GM10847 (cell line): Measurements from ENCODE around the gene SYT8.

Source experiments
- POLR2A ChIP-seq: IDR thresholded peaks from 2 replicates; pipeline ENCODE4 v1.6.1; 2011; ENCODE audit not compliant: insufficient read length; ENCODE audit errors: extremely low read depth

SYT8 gene

DNA sequence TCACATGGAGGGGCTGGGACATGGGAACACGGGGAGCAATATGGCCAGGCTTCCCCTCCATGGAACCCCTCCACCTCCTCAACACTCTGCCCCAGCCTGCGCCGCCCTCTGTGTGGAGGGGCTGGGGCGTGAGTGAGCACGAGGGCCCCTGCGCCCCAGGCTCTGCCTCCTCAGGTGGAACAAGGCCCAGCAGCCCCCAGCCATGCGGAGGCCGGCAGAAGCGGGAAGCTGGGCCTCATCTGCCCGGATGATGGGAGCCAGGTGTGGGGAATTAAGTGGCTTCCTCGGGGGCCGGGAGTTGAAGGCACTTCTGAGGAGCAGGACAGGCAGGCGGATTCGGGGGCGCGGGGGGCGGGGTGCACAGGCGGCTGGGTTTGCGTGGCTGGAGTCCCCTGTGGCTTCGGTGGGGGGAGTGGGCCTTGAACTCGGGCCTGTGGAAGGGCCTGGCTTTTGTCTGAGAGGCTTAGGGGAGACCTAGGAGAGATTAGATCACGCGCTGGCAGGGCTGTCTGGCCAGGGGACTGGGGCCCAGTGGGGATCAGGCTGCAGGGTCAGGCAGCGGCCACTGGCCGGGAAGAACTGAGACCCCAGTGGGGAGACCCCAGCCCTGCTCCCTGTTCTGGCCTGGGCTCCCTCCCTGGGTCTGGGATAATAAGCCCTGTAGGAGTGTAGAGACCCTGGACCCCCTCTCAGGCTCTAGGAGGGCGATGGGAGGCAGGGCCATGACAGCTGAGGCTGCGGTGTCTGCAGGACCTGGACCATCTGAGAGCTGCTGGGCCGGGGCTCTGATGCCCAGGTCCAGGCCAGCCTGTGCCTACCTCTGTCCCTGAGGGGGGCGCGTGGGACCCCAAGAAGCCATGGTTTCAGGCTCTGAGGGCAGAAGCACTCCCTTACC, 43.6 kb downstream of the SYT8 start:
- no peak for TF ChIP-seq POLR2A

DNA sequence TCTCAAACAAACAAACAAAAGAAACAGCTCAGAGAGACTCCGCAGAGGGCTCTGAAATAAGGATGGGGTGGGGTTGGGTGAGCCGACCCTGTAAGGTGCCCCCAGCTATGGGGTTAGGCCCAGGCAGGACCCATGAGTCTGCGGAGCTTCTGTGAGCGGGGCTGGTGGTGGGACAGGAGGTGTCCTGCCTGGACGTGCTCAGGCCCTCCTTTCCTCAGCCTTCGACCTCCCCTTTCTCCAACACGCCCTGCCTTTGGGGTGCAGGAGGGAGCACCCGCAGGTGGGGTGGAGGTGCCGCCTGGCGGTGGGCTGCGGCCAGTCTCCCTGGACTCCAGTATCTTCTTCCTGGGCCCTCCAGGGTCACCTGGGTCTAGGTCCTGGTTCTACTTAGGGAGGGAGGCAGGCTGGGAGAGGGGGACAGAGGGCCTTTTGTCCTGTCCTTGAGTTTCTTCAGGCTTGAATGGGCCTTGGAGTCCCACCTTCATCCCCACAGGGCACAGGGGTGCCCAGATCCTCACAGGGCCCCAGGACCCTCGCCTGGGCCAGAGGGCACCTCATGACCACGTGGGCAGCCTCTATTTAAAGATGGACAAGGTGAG, 44.7 kb downstream of the SYT8 start:
- TF ChIP-seq POLR2A: no peak

DNA sequence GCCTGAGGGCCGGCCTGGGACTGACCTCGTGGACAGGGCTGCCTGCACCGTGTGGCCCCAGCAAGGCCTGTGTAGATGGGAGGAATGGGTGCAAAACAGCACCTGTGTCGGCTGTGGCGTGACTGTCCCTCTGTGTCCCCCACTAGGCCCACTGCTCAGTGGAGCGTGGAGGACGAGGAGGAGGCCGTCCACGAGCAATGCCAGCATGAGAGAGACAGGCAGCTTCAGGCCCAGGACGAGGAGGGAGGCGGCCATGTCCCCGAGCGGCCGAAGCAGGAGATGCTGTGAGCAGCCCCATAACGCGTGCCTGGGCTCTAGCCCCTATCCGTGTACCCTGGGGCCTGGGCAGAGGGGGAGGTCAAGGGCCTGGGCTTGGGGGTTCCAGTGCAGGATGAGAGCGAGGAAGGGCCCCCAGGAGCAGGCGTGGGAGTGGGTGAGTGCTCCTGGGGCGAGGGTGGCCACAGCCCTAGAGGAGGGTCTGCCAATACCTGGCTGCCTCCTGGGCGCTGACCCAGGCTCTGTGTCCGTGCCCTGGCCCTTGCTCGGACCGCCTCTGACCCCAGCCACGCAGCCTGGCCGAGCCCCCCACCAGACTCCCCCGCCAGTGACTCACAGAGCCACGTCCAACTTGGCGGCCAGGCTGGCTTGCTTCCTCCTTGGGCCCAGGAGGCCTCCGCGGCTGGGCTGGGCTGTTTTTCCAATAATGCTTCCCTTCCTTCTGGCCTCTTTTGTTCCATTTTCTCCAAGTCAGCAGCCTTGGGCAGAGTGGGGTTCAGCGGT, 45.3 kb downstream of the SYT8 start:
- TF ChIP-seq POLR2A: no peak

DNA sequence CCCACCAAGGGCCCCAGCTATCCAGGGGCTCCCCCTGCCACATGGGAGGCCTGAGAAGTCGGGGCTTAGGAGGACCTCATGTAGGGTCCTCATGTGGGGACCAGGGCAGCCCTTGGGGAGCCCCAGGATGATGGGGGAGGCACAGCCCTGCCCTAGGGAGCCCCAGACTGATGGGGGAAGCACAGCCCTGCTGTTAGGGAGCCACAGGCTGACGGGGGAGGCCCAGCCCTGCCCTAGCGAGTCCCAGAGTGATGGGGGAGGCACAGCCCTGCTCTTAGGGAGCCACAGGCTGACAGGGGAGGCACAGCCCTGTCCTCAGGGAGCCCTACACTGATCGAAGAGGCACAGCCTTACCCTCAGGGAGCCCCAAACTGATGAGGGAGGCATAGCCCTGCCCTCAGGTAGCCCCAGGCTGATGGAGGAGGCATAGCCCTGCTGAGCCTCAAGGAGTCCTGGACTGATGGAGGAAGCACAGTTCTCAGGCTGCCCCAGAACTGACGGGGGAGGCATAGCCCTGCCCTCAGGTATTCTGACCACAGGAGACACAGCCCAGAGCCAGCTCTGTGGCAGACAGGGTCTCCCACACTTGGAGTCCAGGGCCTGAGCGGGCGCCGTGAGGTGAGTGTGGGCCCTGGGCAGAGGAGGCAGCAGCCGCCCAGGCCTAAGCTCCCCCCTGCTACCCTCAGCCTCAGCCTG, 46.1 kb downstream of the SYT8 start:
- TF ChIP-seq POLR2A: no peak

DNA sequence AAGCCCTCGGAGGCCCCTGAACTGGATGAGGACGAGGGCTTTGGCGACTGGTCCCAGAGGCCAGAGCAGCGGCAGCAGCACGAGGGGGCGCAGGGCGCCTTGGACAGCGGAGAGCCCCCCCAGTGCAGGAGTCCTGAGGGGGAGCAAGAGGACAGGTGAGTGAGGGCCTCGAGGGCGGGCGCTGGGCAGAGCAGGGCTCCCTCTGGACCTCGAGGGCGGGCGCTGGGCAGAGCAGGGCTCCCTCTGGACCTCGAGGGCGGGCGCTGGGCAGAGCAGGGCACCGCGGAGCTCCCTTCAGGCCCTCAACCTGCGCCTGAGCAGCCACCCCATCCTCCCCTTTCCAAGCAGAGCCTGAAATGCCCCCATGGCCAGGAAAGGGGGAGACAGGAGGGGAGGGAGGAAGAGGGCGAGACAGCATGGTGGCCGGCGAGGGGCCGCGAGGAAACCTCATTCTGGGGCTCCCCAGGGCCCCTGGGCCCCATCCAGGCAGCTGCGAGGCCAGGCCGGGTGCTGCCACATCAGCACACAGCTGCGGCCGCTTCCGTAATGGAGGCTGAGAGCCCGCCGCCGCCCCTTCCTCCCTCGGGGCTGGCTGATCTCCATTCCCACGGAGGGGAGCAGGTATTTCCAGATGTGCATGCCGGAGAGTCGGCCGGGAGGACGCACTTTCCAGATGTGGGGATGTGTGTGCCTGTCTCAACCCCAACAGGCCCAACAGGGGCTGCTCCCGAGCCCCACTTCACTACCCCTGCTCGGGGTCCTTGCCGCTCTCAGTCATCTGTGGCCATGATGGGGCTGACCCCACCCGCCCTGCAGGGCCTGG, 46.9 kb downstream of the SYT8 start:
- TF ChIP-seq POLR2A: no peak

DNA sequence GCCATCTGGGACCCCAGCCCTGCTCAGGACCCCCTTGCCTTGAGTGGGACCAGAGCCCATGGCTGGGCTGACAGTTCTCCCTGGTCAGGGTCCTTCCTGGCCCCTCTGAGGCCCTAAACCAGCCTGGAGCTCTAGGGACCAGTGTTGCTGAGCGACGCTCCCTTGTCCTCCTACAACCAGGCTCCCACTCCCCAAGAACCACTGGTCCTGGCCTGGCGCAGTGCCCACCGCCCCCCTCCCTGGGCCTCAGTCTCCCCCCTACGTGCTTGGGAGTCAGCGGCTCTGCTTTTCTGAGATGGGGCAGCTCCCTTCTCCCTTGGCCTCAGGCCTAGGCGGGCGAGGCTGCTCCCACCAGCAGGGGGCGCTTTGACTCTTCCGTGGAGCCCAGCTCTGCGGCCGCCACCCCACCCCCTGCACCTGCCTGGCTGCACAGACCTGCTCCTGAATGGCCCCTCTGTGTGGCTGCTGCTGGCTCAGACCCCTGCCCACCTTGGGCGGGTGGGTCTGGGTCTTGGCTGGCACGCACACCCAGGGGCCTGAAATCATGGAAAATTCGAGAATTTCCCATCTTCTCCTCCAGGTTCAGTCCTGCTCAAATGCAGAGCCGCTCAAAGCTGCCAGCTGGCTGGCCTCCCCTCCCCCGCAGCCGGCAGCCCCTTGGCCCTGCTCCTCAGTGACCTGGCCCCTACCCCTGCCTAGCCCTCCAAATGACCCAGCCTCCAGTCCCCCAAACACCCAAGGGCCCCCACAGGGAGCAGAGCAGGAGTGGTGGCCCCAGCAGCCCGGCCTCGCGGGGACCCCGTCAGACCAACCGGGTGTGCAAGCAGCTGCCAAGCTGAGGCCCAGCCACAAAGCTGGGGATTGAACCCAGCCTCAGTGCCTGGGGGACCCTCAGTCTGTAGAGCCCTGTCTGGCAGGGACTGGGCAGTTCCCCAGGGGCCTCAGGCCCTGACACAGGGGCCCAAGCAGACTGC, 47.8 kb downstream of the SYT8 start:
- TF ChIP-seq POLR2A: no peak

DNA sequence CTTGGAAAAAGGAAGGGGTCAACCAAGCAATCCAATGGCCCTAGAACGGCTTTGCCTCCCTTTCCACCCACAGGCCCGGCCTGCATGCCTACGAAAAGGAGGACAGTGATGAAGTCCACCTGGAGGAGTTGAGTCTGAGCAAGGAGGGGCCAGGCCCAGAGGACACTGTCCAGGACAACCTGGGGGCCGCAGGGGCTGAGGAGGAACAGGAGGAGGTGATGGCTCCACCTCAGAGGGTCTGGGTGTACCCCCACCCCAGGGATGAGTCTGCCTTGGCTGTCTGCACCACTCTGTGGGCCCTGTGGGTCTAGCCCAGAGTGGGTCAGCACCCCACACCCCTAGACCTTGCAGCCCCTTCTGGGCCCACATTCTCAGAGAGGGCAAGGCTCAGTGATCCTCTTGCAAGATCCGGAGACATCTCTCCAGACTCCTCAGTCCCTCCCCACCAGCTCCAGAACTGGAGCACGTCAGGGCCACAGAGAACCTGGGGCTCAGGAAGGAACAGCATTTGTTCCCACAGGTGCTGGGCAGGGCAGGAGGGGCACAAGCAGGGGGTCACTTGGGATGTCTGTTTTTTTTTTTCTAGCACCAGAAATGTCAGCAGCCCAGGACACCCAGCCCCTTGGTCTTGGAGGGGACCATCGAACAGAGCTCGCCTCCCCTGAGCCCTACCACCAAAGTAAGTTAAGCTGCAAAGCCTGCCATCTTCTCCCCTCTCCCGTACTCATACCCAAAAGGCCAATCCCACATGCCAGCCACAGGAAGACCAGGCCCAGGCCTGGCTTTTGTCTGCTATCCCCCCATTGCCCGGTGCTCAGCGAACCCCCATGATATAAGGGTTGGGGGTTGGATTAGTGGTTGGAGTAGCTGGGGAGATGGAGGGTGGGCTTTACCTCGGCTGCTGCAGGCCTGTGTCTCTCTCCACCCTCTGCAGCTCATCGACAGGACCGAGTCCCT, 48.8 kb downstream of the SYT8 start:
- no peak for TF ChIP-seq POLR2A

DNA sequence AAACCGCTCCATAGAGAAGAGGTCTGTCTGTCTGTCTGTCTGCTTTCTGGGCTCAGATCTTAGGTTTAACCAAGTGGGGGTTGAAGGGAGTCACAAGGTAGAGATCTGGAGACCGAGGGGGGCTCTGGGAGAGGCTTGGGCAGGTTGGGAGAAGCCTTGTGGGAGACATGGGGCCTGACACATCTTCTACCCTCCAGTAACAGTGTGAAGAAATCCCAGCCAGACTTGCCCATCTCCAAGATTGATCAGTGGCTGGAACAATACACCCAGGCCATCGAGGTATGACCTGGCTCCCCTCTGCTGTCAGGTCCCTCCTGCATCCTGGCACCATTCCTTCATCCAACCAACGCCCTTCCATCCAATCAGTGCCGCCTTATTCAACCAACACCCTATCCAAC, 49.5 kb downstream of the SYT8 start:
- TF ChIP-seq POLR2A: no peak
